T-helper 22 cell (primary cell): ENCODE results near the gene HSPB9.
"Not testable (repeated sequence)": the region's sequence is repeated elsewhere in the genome, so short reads cannot be mapped to it uniquely, and the experiment has no call there.

Experiments
- DNase-seq: peaks from one replicate; pipeline ENCODE4 v3.0.0-alpha.2; 2020; ENCODE audit warnings: low read depth

The HSPB9 gene

DNA sequence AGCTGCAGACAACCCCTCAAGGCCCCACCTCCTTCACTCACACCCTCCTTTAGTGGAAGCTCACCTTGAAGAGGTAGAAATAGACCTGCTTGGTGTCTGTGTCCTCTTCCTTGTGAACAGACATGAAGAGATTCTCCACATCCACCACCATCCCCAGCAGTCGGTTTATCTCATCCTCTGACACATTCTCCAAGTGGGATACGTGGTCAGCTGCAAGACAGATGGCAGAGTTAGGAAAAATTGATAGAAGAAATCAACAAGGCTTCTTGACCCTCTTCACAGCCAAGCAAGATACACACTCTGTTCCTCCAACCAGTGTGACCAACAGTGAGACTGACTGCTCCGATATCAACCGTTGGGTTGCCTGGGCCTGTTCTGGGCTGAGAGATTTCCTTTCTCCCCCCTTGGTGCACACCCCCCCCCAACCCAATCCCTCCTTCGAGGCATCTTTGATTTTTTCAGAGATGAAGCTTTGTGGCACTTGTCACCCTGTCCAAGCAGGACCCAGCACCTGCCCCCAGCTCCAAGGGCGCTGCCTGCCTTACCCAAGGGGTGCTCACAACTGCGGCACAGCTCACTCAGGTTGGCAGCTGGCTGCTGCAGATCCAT is 2.3 kb upstream of the HSPB9 start:
- DNase-seq, result no peak

DNA sequence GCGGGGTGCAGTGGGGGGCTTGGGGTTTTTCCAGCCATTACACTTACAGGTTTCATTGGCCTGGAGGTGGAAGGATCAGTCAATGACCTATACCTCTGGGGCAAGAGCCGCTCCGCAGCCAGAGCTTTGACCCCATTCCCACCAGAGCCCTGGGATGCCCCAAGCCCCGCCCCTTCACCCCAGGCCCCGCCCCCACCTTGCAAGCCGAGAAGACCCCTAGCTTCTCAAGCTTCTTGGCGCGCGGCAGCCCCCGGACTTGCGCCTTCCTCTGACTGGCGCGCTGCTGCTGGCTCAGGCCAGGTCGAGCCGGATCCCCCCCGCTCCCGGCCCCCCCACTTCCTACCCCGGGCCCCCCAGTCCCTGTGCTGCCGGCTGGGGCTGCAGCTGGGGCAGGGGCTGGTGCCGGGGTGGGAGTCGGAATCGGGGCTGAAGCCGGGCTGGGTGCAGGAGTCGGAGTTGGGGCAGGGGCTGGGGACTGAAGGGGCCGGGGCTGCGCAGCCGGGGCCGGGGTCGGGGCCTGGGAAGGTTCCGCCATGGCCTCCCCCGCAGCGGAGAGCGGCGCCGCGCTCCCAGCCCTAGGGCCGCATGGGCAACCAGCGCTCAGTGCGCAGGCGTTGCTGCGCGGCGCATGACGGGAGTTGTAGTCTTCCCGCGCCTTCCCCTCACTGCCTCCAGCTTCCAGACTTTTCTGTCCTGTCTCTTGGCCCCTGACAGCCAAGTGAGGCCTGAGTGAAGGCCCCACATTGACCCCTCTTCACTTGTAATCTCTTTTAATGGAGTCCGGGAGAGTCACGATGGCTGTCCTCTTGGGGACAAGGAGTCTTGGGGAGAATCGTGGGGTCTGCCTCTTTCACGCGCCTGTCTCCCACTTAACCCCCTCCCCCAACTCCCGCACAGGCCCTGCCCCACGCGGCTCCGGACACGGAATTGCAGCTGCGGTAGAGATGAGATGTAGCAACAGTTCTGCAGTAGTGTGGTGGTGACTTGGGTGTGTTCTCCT is 1.5 kb upstream of the HSPB9 start, which contains the start of gene KAT2A:
Gene KAT2A (minus strand): TSS at position 598 of the 1,000 bp plus-strand sequence. CDS start 63 bp downstream, at position 535.
- peak; percentile 54 for DNase-seq

- DNase-seq, result no peak
Observed at GRCh38 chr17:42124256-42124655, 1.7 kb downstream of the HSPB9 start.

- DNase-seq, result no peak
Observed at GRCh38 chr17:42125565-42125964, 3.0 kb downstream of the HSPB9 start.

DNA sequence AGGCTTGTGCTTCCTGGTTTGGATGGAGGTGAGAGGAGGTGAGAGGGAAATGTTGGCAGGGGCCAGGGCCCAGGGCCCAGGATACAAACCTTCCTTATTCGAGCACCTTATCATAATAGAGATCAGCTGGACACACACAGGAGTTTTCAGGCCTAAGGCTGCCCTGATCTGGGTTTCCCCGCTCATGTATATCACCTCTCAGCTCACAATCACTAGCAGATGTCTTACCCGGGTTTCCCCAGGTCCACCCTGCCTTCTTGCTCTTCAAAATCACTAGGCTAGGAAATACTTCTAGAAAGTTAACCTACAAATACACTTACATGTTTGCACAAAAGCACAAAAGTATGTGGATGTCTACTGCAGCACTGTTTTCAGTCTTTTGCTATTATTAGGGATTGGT is 4.2 kb downstream of the HSPB9 start:
- DNase-seq, result no peak

GRCh38 chr17:42127414-42127813 is 4.8 kb downstream of the HSPB9 start:
- DNase-seq, result no peak

- DNase-seq, result no peak
Observed at GRCh38 chr17:42129109-42129837, 6.7 kb downstream of the HSPB9 start.

- DNase-seq, result no peak
Observed at GRCh38 chr17:42130310-42130936, 7.8 kb downstream of the HSPB9 start.

DNA sequence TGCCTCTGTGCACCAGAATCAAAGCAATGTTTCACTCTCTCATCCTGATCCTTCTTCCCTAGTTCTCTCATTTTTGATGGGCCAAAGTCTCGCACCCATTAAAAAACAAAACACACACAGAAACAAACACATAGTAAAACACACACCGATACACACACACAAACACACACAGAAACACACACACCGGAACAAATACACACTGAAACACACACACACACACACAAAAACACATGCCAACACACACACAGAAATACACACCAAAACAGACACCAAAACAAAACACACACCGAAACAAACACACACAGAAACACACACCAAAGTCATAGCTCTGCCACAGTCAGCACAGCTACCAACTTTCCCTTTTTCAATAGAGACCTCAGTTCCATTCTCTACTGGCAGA is 8.6 kb downstream of the HSPB9 start:
- no peak for DNase-seq

GRCh38 chr17:42131981-42132432 is 9.4 kb downstream of the HSPB9 start:
- DNase-seq, result no peak

DNA sequence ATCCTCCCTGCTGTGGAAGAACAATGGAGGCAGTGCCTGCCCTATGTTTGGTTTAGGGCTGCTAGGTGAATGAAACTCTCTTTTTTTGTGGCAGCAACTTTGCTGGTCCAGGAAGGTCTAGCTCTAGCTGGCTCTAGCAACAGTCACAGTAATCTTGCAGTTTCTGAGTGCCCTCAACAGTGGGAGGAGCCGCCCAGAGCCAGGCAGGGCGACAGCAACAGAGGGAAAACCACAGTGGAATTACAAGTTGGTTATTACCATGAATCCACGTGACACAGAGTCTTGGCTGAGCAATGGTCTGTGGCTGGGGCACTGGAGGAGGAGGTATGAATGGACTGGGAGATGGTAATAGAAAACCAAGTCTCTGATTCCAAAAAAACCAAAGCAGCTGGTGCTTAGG is 10.3 kb downstream of the HSPB9 start:
- DNase-seq, result no peak

GRCh38 chr17:42133461-42134041 is 10.9 kb downstream of the HSPB9 start:
- DNase-seq, result no peak

GRCh38 chr17:42135151-42135550 is 12.5 kb downstream of the HSPB9 start:
- no peak for DNase-seq

- no peak for DNase-seq
Observed at GRCh38 chr17:42135664-42136653, 13.4 kb downstream of the HSPB9 start.

- DNase-seq, result no peak
Observed at GRCh38 chr17:42136654-42137051, 14.0 kb downstream of the HSPB9 start.

GRCh38 chr17:42138749-42139492 is 16.3 kb downstream of the HSPB9 start:
- DNase-seq, result no peak

- not testable (repeated sequence) for DNase-seq
Observed at GRCh38 chr17:42140690-42141089, 18.1 kb downstream of the HSPB9 start.

- no peak for DNase-seq
Observed at GRCh38 chr17:42141382-42141781, 18.8 kb downstream of the HSPB9 start.

GRCh38 chr17:42142371-42142896 is 19.8 kb downstream of the HSPB9 start:
- DNase-seq, result no peak
